ENCODE results near the gene CEBPB. TPM values are rescaled to one million over a fixed set of nuclear protein-coding genes. Genes with fewer than 3 reads are reported as not detected.

CEBPB gene
- total RNA-seq, 6 experiments from 2014 or later, result 57.9 to 62.8 (median 59.8) TPM

GRCh38 chr20:50242178-50242514 lies 51.5 kb downstream of the CEBPB start:
- Mint-ChIP-seq H3K27ac (no peak overlapping the region), H3K9me3 (no peaks in the 10 kb centered on the region), H3K36me3 (ENCODE audit: low read depth) (no peaks in the 10 kb centered on the region), H3K27me3 (ENCODE audit: insufficient read depth) (peaks cover 6% of the 10 kb centered on the region), H3K4me3 (no peak overlapping the region), H3K4me1 (ENCODE audit: low read depth) (peaks cover 37% of the 10 kb centered on the region)
- no peak for DNase-seq
- no peak for TF ChIP-seq CTCF (IDR thresholded peaks at IDR 0.05)

Other genes starting within 250 kb of the CEBPB start
- 1 to 10 TPM; 4.7 to 6.8 (median 5.2) TPM for gene SNAI1, start 207.8 kb upstream of the CEBPB start, total RNA-seq (2021; fragmentation: NEBNext Ultra II Directional; extraction: Animal tissue kit (Norgen Biotek cat#: 25700))
- gene UBE2V1, start 77.7 kb upstream of the CEBPB start, total RNA-seq (2021; fragmentation: NEBNext Ultra II Directional; extraction: Animal tissue kit (Norgen Biotek cat#: 25700)), result 100 to 1,000 TPM; 192 to 242 (median 210) TPM
- 10 to 100 TPM; 25.8 to 29.8 (median 27.8) TPM for gene PEDS1, start 37.1 kb upstream of the CEBPB start, total RNA-seq (2021; fragmentation: NEBNext Ultra II Directional; extraction: Animal tissue kit (Norgen Biotek cat#: 25700))